Measurements from ENCODE around the gene SLC22A12. TPM values are rescaled to one million over a fixed set of nuclear protein-coding genes. Genes with fewer than 3 reads are reported as not detected.

SLC22A12 gene
- total RNA-seq, 1 donor from 2014 or later, result not detected

- Mint-ChIP-seq H3K27me3 (peaks cover 45% of the 10 kb centered on the region), H3K27ac (no peak overlapping the region), H3K4me3 (no peak overlapping the region), H3K4me1 (ENCODE audit: unreplicated experiment) (peaks cover 8% of the 10 kb centered on the region), H3K9me3 (no peaks in the 10 kb centered on the region), H3K36me3 (peaks cover 6% of the 10 kb centered on the region)
- TF ChIP-seq CTCF (conservative IDR thresholded peaks at IDR 0.05), result no peak
- no peak for DNase-seq (ENCODE audit: extremely low spot score, unreplicated experiment)
These were observed 41.6 kb downstream of the SLC22A12 start for GRCh38 chr11:64632654-64633053.

GRCh38 chr11:64633555-64634159 lies 42.6 kb downstream of the SLC22A12 start:
- H3K27me3 Mint-ChIP-seq, result peaks cover 49% of the 10 kb centered on the region
- H3K27ac Mint-ChIP-seq, result no peak overlapping the region
- H3K4me1 Mint-ChIP-seq (ENCODE audit: unreplicated experiment), result peaks cover 8% of the 10 kb centered on the region
- TF ChIP-seq CTCF (conservative IDR thresholded peaks at IDR 0.05), result no peak
- peaks cover 6% of the 10 kb centered on the region for H3K36me3 Mint-ChIP-seq
- H3K9me3 Mint-ChIP-seq, result no peaks in the 10 kb centered on the region
- no peak overlapping the region for H3K4me3 Mint-ChIP-seq
- no peak for DNase-seq (ENCODE audit: extremely low spot score, unreplicated experiment)

- H3K4me1 Mint-ChIP-seq (ENCODE audit: unreplicated experiment), result peaks cover 8% of the 10 kb centered on the region
- peak overlapping the region; percentile 54 for H3K4me3 Mint-ChIP-seq
- H3K36me3 Mint-ChIP-seq, result no peaks in the 10 kb centered on the region
- H3K9me3 Mint-ChIP-seq, result no peaks in the 10 kb centered on the region
- DNase-seq (ENCODE audit: extremely low spot score, unreplicated experiment), result no peak
- peaks cover 34% of the 10 kb centered on the region for H3K27me3 Mint-ChIP-seq
- no peak for TF ChIP-seq CTCF (conservative IDR thresholded peaks at IDR 0.05)
- H3K27ac Mint-ChIP-seq, result no peak overlapping the region
These were observed 46.5 kb downstream of the SLC22A12 start for GRCh38 chr11:64637334-64638017.

GRCh38 chr11:64638018-64638665 lies 47.1 kb downstream of the SLC22A12 start:
- Mint-ChIP-seq H3K4me3 (peak overlapping the region; percentile 65), H3K27ac (no peak overlapping the region)

GRCh38 chr11:64638829-64639228 lies 47.8 kb downstream of the SLC22A12 start:
- Mint-ChIP-seq H3K9me3 (no peaks in the 10 kb centered on the region), H3K4me3 (no peak overlapping the region), H3K27ac (no peak overlapping the region), H3K4me1 (ENCODE audit: unreplicated experiment) (peaks cover 8% of the 10 kb centered on the region), H3K27me3 (peaks cover 30% of the 10 kb centered on the region), H3K36me3 (no peaks in the 10 kb centered on the region)
- no peak for TF ChIP-seq CTCF (conservative IDR thresholded peaks at IDR 0.05)
- DNase-seq (ENCODE audit: extremely low spot score, unreplicated experiment), result no peak

More at GRCh38 chr11:64638018-64638665, 47.1 kb downstream of the SLC22A12 start:
- no peaks in the 10 kb centered on the region for H3K9me3 Mint-ChIP-seq
- H3K4me1 Mint-ChIP-seq (ENCODE audit: unreplicated experiment), result peaks cover 8% of the 10 kb centered on the region
- H3K27me3 Mint-ChIP-seq, result peaks cover 33% of the 10 kb centered on the region
- H3K36me3 Mint-ChIP-seq, result no peaks in the 10 kb centered on the region
- no peak for DNase-seq (ENCODE audit: extremely low spot score, unreplicated experiment)
- TF ChIP-seq CTCF (conservative IDR thresholded peaks at IDR 0.05), result no peak

Data from type B pancreatic cell (in vitro differentiated cells).